ENCODE results near the gene RPL36A. TPM values are rescaled to one million over a fixed set of nuclear protein-coding genes. Genes with fewer than 3 reads are reported as not detected.

The RPL36A gene
- total and polyA plus RNA-seq, 2 of the 13 experiments (the other 11 are each of a cell fraction or from before 2014, with no cell fraction given): 1,152 to 1,716 TPM

DNA sequence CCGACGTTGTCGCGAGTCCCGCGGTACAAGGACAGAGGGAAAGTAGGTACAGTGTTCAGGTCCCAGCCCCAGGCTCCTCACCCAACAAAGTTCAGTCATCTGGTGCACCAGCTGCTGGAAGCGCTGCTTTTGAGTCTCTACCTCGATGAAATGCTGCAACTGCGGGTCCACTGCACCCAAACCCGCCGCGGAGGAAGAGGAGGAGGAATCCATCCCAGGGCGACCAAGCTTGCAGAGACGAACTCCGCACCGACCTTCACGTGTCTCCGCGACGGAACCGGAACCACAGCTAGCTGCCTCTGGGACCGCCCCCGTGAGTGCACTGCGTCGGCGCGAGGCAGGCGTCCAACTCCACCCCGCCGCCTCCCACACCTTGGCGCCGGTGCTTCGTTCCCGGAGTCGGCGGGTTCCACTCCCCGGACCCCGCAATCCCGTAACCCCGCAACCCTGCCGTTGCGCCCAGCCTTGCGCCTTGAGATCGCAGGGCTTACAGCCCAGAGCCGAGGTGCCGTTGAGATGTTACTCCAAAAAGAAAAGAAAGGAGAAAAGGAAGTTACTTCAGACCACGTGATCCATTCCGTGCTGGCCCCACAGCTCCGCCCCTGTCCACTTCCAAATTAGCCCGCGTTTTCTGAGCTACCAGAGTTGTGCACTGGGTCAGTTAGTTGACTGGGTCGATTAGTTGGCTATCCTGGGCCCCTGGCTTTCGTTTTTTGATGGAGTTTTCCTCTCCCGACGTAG lies 42.2 kb upstream of the RPL36A start, which contains the start of gene TIMM8A (continued):
- TF ChIP-seq, protein P1, sequence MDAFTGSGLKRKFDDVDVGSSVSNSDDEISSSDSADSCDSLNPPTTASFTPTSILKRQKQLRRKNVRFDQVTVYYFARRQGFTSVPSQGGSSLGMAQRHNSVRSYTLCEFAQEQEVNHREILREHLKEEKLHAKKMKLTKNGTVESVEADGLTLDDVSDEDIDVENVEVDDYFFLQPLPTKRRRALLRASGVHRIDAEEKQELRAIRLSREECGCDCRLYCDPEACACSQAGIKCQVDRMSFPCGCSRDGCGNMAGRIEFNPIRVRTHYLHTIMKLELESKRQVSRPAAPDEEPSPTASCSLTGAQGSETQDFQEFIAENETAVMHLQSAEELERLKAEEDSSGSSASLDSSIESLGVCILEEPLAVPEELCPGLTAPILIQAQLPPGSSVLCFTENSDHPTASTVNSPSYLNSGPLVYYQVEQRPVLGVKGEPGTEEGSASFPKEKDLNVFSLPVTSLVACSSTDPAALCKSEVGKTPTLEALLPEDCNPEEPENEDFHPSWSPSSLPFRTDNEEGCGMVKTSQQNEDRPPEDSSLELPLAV (CRISPR knock-in tag; conservative IDR thresholded peaks at IDR 0.05; ENCODE audit: low read depth): no peak
- TF ChIP-seq, protein P2, sequence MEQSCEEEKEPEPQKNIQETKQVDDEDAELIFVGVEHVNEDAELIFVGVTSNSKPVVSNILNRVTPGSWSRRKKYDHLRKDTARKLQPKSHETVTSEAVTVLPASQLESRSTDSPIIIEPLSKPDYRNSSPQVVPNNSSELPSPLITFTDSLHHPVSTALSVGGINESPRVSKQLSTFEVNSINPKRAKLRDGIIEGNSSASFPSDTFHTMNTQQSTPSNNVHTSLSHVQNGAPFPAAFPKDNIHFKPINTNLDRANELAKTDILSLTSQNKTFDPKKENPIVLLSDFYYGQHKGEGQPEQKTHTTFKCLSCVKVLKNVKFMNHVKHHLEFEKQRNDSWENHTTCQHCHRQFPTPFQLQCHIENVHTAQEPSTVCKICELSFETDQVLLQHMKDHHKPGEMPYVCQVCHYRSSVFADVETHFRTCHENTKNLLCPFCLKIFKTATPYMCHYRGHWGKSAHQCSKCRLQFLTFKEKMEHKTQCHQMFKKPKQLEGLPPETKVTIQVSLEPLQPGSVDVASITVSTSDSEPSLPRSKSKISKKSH (CRISPR knock-in tag; IDR thresholded peaks at IDR 0.05; ENCODE audit: borderline replicate concordance): no peak
- TF ChIP-seq RFX1 (IDR thresholded peaks at IDR 0.05) (no peak), ZNF234 (CRISPR knock-in tag; conservative IDR thresholded peaks at IDR 0.05) (no peak), HNRNPLL (IDR thresholded peaks at IDR 0.05; ENCODE audit: low read depth, low read length, poor library complexity, severe bottlenecking) (peak; percentile 50), PHF8 (CRISPR knock-in tag; IDR thresholded peaks at IDR 0.05) (peak; percentile 75), DR1 (CRISPR knock-in tag; IDR thresholded peaks at IDR 0.05) (0 out of 2 replicates have a peak, but pooled peaks have one; percentile 44), RXRA (CRISPR knock-in tag; IDR thresholded peaks at IDR 0.05) (no peak), MBD4 (IDR thresholded peaks at IDR 0.05; ENCODE audit: borderline replicate concordance, low read length) (no peak)
- TF ChIP-seq, protein P3, sequence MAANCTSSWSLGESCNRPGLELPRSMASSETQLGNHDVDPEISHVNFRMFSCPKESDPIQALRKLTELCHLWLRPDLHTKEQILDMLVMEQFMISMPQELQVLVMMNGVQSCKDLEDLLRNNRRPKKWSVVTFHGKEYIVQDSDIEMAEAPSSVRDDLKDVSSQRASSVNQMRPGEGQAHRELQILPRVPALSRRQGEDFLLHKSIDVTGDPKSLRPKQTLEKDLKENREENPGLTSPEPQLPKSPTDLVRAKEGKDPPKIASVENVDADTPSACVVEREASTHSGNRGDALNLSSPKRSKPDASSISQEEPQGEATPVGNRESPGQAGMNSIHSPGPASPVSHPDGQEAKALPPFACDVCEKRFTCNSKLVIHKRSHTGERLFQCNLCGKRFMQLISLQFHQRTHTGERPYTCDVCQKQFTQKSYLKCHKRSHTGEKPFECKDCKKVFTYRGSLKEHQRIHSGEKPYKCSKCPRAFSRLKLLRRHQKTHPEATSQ (CRISPR knock-in tag; IDR thresholded peaks at IDR 0.05; ENCODE audit: borderline replicate concordance): no peak
- TF ChIP-seq, protein P4, sequence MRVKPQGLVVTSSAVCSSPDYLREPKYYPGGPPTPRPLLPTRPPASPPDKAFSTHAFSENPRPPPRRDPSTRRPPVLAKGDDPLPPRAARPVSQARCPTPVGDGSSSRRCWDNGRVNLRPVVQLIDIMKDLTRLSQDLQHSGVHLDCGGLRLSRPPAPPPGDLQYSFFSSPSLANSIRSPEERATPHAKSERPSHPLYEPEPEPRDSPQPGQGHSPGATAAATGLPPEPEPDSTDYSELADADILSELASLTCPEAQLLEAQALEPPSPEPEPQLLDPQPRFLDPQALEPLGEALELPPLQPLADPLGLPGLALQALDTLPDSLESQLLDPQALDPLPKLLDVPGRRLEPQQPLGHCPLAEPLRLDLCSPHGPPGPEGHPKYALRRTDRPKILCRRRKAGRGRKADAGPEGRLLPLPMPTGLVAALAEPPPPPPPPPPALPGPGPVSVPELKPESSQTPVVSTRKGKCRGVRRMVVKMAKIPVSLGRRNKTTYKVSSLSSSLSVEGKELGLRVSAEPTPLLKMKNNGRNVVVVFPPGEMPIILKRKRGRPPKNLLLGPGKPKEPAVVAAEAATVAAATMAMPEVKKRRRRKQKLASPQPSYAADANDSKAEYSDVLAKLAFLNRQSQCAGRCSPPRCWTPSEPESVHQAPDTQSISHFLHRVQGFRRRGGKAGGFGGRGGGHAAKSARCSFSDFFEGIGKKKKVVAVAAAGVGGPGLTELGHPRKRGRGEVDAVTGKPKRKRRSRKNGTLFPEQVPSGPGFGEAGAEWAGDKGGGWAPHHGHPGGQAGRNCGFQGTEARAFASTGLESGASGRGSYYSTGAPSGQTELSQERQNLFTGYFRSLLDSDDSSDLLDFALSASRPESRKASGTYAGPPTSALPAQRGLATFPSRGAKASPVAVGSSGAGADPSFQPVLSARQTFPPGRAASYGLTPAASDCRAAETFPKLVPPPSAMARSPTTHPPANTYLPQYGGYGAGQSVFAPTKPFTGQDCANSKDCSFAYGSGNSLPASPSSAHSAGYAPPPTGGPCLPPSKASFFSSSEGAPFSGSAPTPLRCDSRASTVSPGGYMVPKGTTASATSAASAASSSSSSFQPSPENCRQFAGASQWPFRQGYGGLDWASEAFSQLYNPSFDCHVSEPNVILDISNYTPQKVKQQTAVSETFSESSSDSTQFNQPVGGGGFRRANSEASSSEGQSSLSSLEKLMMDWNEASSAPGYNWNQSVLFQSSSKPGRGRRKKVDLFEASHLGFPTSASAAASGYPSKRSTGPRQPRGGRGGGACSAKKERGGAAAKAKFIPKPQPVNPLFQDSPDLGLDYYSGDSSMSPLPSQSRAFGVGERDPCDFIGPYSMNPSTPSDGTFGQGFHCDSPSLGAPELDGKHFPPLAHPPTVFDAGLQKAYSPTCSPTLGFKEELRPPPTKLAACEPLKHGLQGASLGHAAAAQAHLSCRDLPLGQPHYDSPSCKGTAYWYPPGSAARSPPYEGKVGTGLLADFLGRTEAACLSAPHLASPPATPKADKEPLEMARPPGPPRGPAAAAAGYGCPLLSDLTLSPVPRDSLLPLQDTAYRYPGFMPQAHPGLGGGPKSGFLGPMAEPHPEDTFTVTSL (CRISPR knock-in tag; IDR thresholded peaks at IDR 0.05; ENCODE audit: borderline replicate concordance): no peak
- TF ChIP-seq, protein P5, sequence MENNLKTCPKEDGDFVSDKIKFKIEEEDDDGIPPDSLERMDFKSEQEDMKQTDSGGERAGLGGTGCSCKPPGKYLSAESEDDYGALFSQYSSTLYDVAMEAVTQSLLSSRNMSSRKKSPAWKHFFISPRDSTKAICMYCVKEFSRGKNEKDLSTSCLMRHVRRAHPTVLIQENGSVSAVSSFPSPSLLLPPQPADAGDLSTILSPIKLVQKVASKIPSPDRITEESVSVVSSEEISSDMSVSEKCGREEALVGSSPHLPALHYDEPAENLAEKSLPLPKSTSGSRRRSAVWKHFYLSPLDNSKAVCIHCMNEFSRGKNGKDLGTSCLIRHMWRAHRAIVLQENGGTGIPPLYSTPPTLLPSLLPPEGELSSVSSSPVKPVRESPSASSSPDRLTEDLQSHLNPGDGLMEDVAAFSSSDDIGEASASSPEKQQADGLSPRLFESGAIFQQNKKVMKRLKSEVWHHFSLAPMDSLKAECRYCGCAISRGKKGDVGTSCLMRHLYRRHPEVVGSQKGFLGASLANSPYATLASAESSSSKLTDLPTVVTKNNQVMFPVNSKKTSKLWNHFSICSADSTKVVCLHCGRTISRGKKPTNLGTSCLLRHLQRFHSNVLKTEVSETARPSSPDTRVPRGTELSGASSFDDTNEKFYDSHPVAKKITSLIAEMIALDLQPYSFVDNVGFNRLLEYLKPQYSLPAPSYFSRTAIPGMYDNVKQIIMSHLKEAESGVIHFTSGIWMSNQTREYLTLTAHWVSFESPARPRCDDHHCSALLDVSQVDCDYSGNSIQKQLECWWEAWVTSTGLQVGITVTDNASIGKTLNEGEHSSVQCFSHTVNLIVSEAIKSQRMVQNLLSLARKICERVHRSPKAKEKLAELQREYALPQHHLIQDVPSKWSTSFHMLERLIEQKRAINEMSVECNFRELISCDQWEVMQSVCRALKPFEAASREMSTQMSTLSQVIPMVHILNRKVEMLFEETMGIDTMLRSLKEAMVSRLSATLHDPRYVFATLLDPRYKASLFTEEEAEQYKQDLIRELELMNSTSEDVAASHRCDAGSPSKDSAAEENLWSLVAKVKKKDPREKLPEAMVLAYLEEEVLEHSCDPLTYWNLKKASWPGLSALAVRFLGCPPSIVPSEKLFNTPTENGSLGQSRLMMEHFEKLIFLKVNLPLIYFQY (CRISPR knock-in tag; IDR thresholded peaks at IDR 0.05; ENCODE audit: borderline replicate concordance): peak; percentile 59; the same call in 1 of the 2 replicates
